ENCODE measurements around the gene PRRG2. TPM values are rescaled to one million over a fixed set of nuclear protein-coding genes. Genes with fewer than 3 reads are reported as not detected.

The PRRG2 gene
- polyA plus RNA-seq, 1 of the 3 experiments (the other 2 are of a cell fraction): 0.44 TPM

DNA sequence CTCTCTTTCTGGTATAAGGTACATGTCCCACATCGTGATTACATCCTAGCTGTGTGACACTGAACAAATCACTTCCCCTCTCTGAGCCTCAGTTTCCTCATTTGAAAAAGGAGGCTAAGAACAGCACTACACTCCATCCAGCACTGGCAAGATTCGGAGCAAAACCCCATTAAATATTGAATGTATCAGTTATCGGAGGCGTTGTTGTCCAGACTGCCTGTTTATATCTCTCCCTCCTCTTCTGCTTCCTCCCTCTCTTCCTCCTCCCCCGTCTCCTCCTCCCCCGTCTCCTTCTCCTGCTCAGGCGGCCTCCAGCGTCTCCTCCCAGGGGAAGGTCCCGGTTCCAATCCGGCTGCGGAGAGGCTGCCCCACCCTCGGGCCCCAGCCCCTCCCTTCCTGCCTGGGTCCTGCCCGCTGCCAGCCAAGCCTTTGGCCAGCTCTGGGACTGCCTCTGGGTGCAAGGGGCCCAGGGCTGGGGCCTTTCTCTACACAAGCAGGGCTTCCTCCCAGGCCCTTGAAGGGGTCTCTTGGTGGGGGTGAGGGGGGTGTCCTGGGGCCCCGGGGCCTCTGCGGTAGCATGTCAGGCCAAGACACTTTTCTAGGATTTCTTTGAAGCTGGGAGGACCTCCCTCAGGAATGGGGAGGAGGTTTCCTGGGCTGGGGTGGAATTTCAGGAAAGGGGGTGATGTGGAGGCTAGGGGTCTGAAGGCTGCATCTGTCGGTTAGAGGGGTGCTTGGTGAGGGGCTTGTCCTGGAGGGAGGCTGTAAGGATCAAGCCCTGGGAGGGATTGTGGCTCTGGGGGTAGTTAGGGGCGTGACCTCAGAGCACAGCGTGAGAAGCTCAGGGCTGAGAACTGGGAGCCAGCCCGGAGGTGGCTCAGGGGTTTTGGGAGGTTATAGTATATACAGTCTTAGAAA, 57.0 kb downstream of the PRRG2 start:
- H2AFZ ChIP-seq (ENCODE audit: low read depth): no peak overlapping the region

DNA sequence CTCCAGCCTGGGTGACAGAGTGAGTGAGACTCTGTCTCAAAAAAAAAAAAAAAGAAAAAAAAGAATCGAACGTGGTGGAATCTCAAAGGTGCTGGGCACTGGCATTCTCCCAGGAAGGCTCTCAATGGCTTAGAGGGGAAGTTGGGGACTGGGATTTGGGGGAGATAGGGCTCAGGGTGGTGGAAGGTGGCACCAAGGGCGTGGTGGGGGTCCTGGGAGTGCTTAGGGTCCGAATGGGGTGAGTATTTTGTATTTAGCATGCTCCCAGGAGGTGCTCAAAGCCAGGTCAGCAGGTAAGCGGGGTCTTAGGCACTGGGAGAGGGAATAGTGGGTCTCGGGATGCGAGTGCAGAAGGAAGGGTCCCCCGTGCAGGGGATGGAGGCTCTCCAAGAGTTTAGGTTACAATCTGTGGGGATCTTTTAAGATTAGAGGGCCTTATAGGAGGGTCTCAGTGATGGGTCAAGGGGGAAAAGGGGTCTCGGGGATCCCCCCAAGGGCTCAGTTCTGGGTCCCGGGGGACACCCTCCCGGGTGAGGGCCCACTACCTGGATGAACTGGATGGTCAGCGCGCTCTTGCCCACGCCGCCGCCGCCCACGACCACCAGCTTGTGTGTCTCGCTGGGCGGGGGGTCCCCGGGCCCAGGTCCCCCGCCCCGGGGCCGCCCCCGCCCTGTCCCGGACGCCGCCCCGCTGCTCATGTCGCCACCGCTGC, 58.4 kb downstream of the PRRG2 start:
- H3K9ac ChIP-seq: peak overlapping the region; percentile 76
- H3K36me3 ChIP-seq (replicated peaks in 1 of 2; ENCODE audit: control insufficient read depth in 1 of 2, insufficient read depth in 2 of 2, low read length in 1 of 2): peaks cover 0 to 4% of the 10 kb centered on the region in 2 experiments
- peaks cover 46% of the 10 kb centered on the region for H3K79me2 ChIP-seq (ENCODE audit: insufficient read depth)
- peak overlapping the region; percentile 62 to 100 for H3K27ac ChIP-seq (ENCODE audit: low read depth in 2 of 2, low read length in 1 of 2)
- H3K9me3 ChIP-seq: no peaks in the 10 kb centered on the region
- H3K27me3 ChIP-seq (ENCODE audit: insufficient read depth): no peaks in the 10 kb centered on the region
- H3K4me2 ChIP-seq: peak overlapping the region; percentile 97
- CTCF ChIA-PET: interaction anchor here (0.8 to 5.2 kb wide), 3 partner anchors 32 to 44 kb away, joined by 3 to 31 read pairs (median 7); partner anchors contain the start of gene PRMT1
- POLR2A ChIA-PET: interaction anchor here (0.7 to 1.3 kb wide), 6 partner anchors 8 to 211 kb away, joined by 3 to 5 read pairs (median 4); partner anchors contain the start of genes NOSIP, PRR12, PRRG2 and PTOV1
- peaks cover 14 to 32% of the 10 kb centered on the region in 2 experiments for H3K4me1 ChIP-seq (ENCODE audit: control insufficient read depth in 1 of 2, insufficient read depth in 2 of 2, low read depth in 1 of 2, low read length in 1 of 2)
- no peaks in the 10 kb centered on the region for H3K9me2 ChIP-seq
- TF ChIP-seq FOXJ3 (CRISPR knock-in tag; IDR thresholded peaks at IDR 0.05) (no peak), MEF2A (IDR thresholded peaks at IDR 0.05; ENCODE audit: borderline replicate concordance, low read depth) (no peak), JUND (IDR thresholded peaks at IDR 0.05) (no peak), CHD2 (IDR thresholded peaks at IDR 0.05; ENCODE audit: low read length, partially characterized antibody) (no peak), POLR2AphosphoS5 (IDR thresholded peaks at IDR 0.05; ENCODE audit: low read depth, low read length) (no peak), TEAD4 (IDR thresholded peaks at IDR 0.05; ENCODE audit: borderline replicate concordance, insufficient read depth) (no peak), SMC3 (IDR thresholded peaks at IDR 0.05; ENCODE audit: low read depth, low read length) (no peak), ELF1 (IDR thresholded peaks at IDR 0.05) (no peak), RCOR1 (IDR thresholded peaks at IDR 0.05; ENCODE audit: low read length) (no peak), RFX5 (IDR thresholded peaks at IDR 0.05; ENCODE audit: low read length) (no peak), TCF12 (IDR thresholded peaks at IDR 0.05) (no peak)
- TF ChIP-seq, protein P1, sequence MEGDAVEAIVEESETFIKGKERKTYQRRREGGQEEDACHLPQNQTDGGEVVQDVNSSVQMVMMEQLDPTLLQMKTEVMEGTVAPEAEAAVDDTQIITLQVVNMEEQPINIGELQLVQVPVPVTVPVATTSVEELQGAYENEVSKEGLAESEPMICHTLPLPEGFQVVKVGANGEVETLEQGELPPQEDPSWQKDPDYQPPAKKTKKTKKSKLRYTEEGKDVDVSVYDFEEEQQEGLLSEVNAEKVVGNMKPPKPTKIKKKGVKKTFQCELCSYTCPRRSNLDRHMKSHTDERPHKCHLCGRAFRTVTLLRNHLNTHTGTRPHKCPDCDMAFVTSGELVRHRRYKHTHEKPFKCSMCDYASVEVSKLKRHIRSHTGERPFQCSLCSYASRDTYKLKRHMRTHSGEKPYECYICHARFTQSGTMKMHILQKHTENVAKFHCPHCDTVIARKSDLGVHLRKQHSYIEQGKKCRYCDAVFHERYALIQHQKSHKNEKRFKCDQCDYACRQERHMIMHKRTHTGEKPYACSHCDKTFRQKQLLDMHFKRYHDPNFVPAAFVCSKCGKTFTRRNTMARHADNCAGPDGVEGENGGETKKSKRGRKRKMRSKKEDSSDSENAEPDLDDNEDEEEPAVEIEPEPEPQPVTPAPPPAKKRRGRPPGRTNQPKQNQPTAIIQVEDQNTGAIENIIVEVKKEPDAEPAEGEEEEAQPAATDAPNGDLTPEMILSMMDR (IDR thresholded peaks at IDR 0.05): no peak
- TF ChIP-seq, protein P2, sequence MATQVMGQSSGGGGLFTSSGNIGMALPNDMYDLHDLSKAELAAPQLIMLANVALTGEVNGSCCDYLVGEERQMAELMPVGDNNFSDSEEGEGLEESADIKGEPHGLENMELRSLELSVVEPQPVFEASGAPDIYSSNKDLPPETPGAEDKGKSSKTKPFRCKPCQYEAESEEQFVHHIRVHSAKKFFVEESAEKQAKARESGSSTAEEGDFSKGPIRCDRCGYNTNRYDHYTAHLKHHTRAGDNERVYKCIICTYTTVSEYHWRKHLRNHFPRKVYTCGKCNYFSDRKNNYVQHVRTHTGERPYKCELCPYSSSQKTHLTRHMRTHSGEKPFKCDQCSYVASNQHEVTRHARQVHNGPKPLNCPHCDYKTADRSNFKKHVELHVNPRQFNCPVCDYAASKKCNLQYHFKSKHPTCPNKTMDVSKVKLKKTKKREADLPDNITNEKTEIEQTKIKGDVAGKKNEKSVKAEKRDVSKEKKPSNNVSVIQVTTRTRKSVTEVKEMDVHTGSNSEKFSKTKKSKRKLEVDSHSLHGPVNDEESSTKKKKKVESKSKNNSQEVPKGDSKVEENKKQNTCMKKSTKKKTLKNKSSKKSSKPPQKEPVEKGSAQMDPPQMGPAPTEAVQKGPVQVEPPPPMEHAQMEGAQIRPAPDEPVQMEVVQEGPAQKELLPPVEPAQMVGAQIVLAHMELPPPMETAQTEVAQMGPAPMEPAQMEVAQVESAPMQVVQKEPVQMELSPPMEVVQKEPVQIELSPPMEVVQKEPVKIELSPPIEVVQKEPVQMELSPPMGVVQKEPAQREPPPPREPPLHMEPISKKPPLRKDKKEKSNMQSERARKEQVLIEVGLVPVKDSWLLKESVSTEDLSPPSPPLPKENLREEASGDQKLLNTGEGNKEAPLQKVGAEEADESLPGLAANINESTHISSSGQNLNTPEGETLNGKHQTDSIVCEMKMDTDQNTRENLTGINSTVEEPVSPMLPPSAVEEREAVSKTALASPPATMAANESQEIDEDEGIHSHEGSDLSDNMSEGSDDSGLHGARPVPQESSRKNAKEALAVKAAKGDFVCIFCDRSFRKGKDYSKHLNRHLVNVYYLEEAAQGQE (IDR thresholded peaks at IDR 0.05; ENCODE audit: low read depth, low read length): no peak
- TF ChIP-seq, protein P3, sequence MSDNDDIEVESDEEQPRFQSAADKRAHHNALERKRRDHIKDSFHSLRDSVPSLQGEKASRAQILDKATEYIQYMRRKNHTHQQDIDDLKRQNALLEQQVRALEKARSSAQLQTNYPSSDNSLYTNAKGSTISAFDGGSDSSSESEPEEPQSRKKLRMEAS (IDR thresholded peaks at IDR 0.05; ENCODE audit: low read depth): no peak
- TF ChIP-seq, protein P4, sequence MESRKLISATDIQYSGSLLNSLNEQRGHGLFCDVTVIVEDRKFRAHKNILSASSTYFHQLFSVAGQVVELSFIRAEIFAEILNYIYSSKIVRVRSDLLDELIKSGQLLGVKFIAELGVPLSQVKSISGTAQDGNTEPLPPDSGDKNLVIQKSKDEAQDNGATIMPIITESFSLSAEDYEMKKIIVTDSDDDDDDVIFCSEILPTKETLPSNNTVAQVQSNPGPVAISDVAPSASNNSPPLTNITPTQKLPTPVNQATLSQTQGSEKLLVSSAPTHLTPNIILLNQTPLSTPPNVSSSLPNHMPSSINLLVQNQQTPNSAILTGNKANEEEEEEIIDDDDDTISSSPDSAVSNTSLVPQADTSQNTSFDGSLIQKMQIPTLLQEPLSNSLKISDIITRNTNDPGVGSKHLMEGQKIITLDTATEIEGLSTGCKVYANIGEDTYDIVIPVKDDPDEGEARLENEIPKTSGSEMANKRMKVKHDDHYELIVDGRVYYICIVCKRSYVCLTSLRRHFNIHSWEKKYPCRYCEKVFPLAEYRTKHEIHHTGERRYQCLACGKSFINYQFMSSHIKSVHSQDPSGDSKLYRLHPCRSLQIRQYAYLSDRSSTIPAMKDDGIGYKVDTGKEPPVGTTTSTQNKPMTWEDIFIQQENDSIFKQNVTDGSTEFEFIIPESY (IDR thresholded peaks at IDR 0.05; ENCODE audit: borderline replicate concordance, low read depth): no peak
- H2AFZ ChIP-seq (ENCODE audit: low read depth): no peak overlapping the region
- peak overlapping the region; percentile 64 to 87 for H3K4me3 ChIP-seq (ENCODE audit: low read depth in 2 of 2, low read length in 1 of 2)
- H3F3A ChIP-seq (replicated peaks; ENCODE audit: insufficient read depth): peaks cover 14% of the 10 kb centered on the region
- 37% methylated on average over 8 of the region's 31 CpGs for WGBS (ENCODE audit: low lambda C conversion rate)
- H4K20me1 ChIP-seq (ENCODE audit: insufficient read depth): peaks cover 4% of the 10 kb centered on the region; the same call in 1 of the 2 replicates
- DNase-seq: no peak

More for the DNA sequence above, 57.0 kb downstream of the PRRG2 start:
- CTCF ChIA-PET: no interaction called here
- Histone ChIP-seq H3F3A (replicated peaks; ENCODE audit: insufficient read depth) (peaks cover 14% of the 10 kb centered on the region), H3K9ac (peak overlapping the region; percentile 76), H3K4me3 (ENCODE audit: low read depth in 2 of 2, low read length in 1 of 2) (peak overlapping the region; percentile 17 to 87; a peak in 3 of 4 replicates), H3K27ac (ENCODE audit: low read depth in 2 of 2, low read length in 1 of 2) (peak overlapping the region; percentile 35 to 100; a peak in 3 of 4 replicates), H3K9me2 (no peaks in the 10 kb centered on the region), H3K79me2 (ENCODE audit: insufficient read depth) (peaks cover 32% of the 10 kb centered on the region), H3K4me1 (ENCODE audit: control insufficient read depth in 1 of 2, insufficient read depth in 2 of 2, low read depth in 1 of 2, low read length in 1 of 2) (peaks cover 14 to 22% of the 10 kb centered on the region in 2 experiments), H4K20me1 (ENCODE audit: insufficient read depth) (no peaks in the 10 kb centered on the region), H3K27me3 (ENCODE audit: insufficient read depth) (no peaks in the 10 kb centered on the region), H3K36me3 (replicated peaks in 1 of 2; ENCODE audit: control insufficient read depth in 1 of 2, insufficient read depth in 2 of 2, low read length in 1 of 2) (no peaks in the 10 kb centered on the region), H3K9me3 (no peaks in the 10 kb centered on the region), H3K4me2 (peak overlapping the region; percentile 97)
- TF ChIP-seq RCOR1 (IDR thresholded peaks at IDR 0.05; ENCODE audit: low read length) (no peak), POLR2AphosphoS5 (IDR thresholded peaks at IDR 0.05; ENCODE audit: low read depth, low read length) (0 out of 2 replicates have a peak, but pooled peaks have one; percentile 16)
- POLR2A ChIA-PET: no interaction called here
- 29% methylated on average over 19 of the region's 19 CpGs for WGBS (ENCODE audit: low lambda C conversion rate)
- DNase-seq: no peak

Measured in SK-N-SH (cell line).